HG02973 (cell line): ENCODE results near the gene CISD2.
"Not testable (repeated sequence)": the region's sequence is repeated elsewhere in the genome, so short reads cannot be mapped to it uniquely, and the experiment has no call there.

Experiments used
- ATAC-seq: cut with Tn5 transposase; IDR thresholded peaks from one replicate; pipeline ENCODE4 v1.9.1; 2021; ENCODE audit warnings: moderate library complexity; ENCODE audit not compliant: unreplicated experiment

The CISD2 gene

DNA sequence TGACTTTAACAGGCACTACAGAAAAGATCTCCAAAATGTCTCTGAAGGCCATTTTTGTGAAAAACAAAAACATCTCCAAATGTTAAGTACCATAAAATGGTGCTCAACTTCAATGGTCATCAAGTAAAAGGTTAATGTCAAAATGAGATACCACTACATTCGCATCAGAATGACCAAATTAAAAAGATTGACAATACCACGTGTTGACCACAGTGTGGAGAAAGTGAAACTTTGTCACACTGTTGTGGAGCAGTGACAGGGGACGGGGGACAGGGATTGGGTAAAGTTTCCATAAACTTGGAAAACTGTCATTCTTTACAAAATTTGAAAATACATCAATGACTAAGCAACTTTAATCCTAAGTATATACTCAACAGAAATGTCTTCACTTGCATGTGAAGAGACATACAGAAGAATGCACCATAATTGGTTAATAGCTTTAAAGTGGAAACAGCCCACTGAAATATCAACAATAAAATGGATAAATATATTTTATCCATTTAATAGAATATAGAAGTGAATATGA, 19.1 kb upstream of the CISD2 start:
- no peak for ATAC-seq

GRCh38 chr4:102850370-102850769, 18.4 kb upstream of the CISD2 start:
- ATAC-seq, result no peak

DNA sequence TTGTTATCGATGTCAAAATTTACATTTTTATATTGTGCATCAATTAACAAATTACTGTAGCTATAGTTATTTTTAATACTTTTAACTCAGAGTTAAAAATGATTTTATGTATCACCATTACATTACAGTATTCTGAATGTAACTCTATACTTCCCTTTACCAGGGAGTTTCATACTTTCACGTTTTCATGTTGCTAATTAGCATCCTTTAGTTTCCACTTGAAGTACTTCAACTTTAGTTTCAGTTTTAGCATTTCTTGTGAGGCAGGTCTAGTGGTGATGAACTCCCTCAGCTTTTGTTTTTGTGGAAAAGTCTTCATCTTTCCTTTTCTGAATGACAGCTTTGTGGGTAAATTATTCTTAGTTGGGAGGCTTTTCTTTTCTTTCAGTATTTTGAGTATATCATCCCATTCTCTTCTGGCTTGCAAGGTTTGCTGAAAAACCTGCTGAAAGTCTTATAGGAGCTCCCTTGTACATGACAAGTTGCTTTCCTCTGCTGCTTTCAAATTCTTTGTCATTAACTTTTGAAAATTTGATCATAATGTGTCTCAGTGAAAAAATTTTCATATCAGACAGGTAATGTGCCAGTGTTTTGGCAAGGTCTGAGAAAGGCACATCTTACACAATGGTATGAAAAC, 9.8 kb upstream of the CISD2 start:
- ATAC-seq, result no peak

DNA sequence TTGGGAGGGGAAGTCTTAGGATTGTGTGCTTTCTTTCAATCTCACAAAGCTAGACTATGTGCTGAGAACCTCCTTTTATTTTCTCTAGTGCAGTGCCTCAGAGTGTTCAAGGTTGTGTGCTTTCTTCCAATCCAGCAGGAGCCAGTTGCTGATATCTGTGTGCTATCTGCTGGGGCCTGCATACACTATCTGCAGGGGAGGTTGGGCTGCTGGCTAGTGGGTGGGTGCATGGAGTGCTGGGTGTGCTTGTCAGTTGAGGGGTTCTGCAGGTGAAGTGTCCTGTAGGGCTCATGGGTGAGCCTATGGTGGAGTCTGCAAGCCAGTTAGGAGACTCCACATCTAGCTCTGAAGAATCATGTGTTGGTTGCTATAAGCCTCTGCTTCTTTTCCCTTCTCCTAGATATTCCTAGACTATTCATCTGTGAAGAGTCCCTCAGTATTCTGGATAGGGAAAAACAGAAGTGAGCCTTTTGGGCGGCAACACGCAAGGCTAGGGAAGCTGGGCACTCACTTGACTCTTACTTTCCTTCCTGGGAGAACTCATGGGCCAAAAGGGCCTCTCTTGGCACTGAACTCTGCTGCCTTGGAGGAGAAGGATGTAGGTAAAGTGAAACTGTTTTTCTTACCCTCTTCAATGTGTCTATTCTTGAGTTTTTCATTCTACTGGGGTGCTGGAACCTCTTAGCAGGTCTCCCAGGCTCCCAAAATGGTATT, 8.0 kb upstream of the CISD2 start:
- no peak for ATAC-seq

- no peak for ATAC-seq
These were observed 6.8 kb upstream of the CISD2 start for GRCh38 chr4:102862016-102862415.

DNA sequence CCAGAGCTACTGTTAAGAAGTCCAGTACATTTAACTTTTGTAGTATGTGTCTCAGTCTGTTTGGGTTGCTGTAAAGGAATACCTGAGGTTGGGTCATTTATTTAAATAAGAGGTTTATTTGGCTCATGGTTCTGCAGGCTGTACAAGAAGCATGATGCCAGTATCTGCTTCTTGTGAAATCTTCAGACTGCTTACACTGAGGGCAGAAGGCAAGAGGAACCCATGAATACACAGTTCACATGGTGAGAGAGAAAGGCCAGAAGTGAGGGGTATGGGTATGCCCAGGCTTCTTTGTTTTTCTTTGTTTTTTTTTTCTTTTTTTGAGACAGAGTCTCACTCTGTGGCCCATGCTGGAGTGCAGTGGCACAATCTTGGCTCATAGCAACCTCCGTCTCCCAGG, 6.0 kb upstream of the CISD2 start:
- ATAC-seq, result no peak

DNA sequence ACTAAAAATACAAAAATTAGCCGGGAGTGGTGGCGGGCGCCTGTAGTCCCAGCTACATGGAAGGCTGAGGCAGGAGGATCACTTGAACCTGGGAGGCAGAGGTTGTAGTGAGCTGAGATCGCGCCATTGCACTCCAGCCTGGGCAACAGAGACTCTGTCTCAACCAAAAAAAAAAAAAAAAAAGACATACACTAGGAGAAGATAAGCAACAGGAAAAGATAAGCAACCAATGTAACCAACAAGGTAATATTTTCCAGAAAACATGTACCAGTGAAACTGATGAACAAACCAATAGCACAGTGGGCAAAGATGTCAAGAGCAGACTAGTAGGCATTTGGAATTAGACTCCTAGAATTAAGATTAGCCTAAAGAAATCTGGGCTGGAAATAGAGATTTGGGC, 3.5 kb upstream of the CISD2 start:
- ATAC-seq, result not testable (repeated sequence)

DNA sequence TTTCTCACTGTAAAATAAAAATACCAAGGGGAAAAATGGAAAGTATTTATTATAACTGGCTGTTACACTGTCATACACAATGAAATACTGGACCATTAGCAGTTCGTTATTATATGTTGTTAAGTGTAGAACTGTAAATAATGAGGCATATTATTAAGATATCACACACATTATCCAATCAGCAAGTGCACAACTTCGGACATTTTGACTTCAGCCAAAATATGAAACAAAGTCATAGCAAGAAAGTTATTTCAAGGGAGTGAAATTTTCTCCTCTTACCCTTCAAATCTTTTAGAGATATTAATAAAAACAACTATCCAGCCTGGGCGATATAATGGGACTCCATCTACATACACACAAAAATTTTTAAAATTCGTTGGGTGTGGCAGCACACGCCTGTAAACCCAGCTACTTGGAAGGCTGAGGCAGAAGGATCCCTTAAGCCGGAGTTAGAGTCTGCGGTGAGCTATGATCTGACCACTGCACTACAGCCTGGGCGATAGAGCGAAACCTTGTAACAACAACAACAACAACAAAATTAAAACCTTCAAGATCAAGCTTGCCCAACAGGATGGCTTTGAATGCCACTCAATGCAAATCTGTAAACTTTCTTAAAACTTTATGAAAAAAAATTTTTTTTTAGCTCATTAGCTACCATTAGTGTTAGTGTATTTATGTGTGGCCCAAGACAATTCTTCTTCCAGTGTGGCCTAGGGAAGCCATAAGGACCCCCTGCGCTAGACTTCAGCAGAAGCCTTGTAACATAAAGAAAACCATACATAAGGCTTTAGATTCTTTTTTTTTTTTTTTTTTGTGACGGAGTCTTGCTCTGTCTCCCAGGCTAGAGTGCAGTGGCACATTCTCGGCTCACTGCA, 1.3 kb upstream of the CISD2 start:
- ATAC-seq, result no peak

GRCh38 chr4:102868153-102868780, 525 bp upstream of the CISD2 start:
- ATAC-seq, result no peak

DNA sequence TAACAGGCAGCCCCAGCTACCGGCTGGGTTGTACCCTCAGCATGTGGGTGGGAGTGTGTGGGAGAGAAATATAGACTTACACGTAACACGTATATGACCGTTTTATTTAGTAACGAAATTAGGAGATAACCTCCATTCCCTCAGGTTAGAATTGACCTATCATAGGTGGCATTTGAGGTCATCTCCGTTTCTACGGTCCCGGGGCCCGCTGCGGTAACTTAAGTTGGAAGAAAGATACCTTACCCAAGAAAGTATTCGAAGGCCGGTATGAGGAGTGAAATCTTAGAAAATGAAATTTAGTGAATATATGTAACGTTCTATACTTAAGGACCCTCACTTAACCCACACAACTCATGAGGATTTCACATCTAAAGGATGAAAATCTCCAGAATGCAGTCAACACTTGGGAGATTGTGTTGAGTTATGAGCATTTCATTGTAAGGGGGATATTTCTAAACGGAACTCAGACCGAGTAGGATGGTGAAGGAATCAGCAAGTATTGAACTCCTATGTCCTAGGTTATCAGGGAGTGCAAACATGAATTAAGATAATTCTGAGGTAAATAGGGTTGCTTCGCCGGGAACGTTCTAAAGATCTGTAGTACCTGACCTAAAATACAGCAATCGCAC, 891 bp downstream of the CISD2 start:
- ATAC-seq, result peak; percentile 22

- ATAC-seq, result no peak
These were observed 3.0 kb downstream of the CISD2 start for GRCh38 chr4:102871772-102872171.

DNA sequence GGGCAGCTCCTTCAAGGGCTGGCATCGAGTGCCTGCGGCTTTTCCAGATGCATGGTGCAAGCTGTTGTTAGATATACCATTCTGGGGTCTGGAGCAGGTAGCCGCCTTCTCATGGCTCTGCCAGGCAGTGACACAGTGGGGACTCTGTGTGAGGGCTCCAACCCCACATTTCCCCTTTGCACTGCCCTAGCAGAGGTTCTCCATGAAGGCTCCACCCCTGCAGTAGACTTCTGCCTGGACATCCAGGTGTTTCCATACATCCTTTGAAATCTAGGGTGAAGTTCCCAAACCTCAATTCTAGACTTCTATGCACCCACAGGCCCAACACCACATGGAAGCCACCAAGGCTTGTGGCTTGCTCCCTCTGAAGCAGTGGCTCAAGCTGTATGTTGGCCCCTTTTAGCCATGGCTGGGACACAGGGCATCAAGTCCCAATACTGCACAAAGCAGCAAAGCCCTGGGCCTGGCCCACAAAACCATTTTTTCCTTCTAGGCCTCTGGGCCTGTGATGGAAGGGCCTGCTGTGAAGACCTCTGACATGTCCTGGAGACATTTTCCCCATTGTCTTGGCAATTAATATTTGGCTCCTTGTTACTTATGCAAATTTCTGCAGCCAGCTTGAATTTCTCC, 8.8 kb downstream of the CISD2 start:
- not testable (repeated sequence) for ATAC-seq

DNA sequence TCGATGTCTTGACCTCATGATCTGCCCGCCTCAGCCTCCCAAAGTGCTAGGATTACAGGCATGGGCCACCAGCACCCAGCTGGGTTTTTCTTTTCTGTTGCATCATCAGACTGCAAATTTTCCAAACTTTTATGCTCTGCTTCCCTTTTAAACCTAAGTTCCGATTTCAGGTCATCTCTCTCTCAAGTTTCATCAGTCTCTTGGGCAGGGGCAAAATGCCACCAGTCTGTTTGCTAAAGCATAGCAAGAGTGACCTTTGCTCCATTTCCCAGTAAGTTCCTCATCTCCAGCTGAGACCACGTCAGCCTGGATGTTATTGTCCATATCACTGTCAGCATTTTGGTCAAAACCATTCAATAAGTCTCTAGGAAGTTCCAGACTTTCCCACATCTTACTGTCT, 9.6 kb downstream of the CISD2 start:
- not testable (repeated sequence) for ATAC-seq

- no peak for ATAC-seq
These were observed 10.1 kb downstream of the CISD2 start for GRCh38 chr4:102878901-102879300.

DNA sequence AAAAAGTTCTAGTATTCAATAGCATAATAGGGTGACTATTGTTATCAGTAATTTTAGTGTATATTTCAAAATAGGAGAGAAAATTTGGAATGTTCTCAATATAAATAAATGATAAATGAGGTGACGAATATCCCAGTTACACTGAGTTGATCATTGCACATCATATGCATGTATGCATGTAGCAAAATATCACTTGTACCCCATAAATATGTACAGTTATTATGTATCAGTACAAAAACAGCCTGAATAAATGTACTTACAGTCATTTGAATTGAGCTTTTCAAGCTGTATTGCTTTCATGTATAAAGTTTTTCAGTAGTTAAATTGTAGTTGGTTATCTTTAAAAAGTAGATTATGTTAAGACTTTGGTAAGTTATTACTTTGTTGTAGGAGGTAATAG, 12.6 kb downstream of the CISD2 start:
- no peak for ATAC-seq

DNA sequence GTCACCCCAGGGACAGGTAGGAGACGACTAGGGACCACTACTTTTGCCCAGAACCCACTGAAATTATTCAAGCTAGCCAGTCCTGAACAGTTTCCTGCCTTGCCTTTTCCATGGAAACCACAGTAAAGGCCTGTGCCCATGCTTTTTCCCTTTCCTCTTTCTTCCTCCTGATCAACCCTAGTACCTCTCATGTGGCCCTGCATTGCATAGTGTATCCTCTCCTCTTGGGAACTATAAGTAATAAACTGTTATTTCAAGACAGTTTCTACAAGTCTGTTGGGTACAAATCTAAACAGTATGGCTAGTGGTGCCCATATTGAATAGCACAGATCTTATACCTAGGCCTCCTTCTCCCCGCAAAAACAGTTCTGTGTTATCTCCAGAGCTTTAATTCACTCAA, 14.5 kb downstream of the CISD2 start:
- no peak for ATAC-seq

- ATAC-seq, result not testable (repeated sequence)
These were observed 19.8 kb downstream of the CISD2 start for GRCh38 chr4:102888570-102888969.

- ATAC-seq, result not testable (repeated sequence)
These were observed 21.1 kb downstream of the CISD2 start for GRCh38 chr4:102889866-102890265.

DNA sequence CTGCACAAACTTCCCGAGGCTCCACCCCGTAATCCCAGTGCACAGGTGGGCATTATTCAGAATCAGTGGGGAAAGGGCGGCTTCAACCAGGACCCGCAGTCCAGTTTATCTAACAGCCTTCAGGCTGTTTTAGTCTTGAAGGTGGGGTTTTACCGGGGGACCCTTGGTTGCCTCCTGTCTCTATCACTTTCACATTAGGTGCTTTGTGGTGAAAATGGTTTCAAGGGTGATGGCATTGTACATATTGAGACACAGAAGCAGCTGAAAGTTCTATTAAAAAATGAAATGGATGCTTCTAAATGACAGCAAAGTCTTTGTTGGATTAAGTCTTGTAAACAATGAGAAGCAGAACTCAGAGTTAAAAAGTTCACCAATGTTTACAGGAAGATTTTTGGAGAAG, 27.8 kb downstream of the CISD2 start:
- not testable (repeated sequence) for ATAC-seq

- not testable (repeated sequence) for ATAC-seq
These were observed 28.8 kb downstream of the CISD2 start for GRCh38 chr4:102897610-102898009.
